ENCODE data around the gene ZBTB1. TPM values are rescaled to one million over a fixed set of nuclear protein-coding genes. Genes with fewer than 3 reads are reported as not detected.

Gene ZBTB1
- total and polyA plus RNA-seq, 2 donors (not counting 3 experiments of a cell fraction or from before 2014, with no cell fraction given), result 9.7 to 32.2 TPM

- Histone ChIP-seq H3K4me1 (ENCODE audit: control insufficient read depth, extremely low read depth, insufficient read depth, low read length) (peaks cover 7% of the 10 kb centered on the region), H3K27ac (ENCODE audit: insufficient read depth, low read depth, low read length) (no peak overlapping the region), H3K36me3 (ENCODE audit: control insufficient read depth in 2 of 2, extremely low read depth in 1 of 2, insufficient read depth in 2 of 2, low read length in 2 of 2) (no peaks in the 10 kb centered on the region), H4K20me1 (replicated peaks; ENCODE audit: control insufficient read depth, extremely low read depth, insufficient read depth, low read length) (no peaks in the 10 kb centered on the region), H3K9me1 (replicated peaks; ENCODE audit: control insufficient read depth, extremely low read depth, insufficient read depth, low read length) (no peaks in the 10 kb centered on the region), H3K4me3 (replicated peaks in 1 of 3; ENCODE audit: insufficient read depth in 1 of 3, low read depth in 1 of 3, low read length in 3 of 3) (no peak overlapping the region), H3K27me3 (ENCODE audit: control insufficient read depth in 2 of 2, insufficient read depth in 2 of 2, low read length in 2 of 2) (peaks cover 16 to 17% of the 10 kb centered on the region in 2 experiments), H3K79me2 (ENCODE audit: control insufficient read depth, insufficient read depth, low read length) (no peaks in the 10 kb centered on the region), H3K9me3 (replicated peaks; ENCODE audit: control insufficient read depth, insufficient read depth, low read length) (no peaks in the 10 kb centered on the region), H3K4me2 (ENCODE audit: insufficient read depth, low read length) (no peak overlapping the region), H2AFZ (ENCODE audit: low read depth, low read length) (no peak overlapping the region), H3K9ac (replicated peaks; ENCODE audit: extremely low read depth, insufficient read depth, low read length) (no peak overlapping the region)
- ChIA-PET POLR2A (interaction anchor here (1.5 kb wide), 1 partner anchor 14 kb away, joined by 7 read pairs; the partner anchor contains the start of gene HSPA2), CTCF (interaction anchor here (1.0 to 1.8 kb wide), 2 partner anchors 9 to 10 kb away, joined by 3 to 8 read pairs; no protein-coding TSS in a partner anchor)
- TF ChIP-seq, protein P1, sequence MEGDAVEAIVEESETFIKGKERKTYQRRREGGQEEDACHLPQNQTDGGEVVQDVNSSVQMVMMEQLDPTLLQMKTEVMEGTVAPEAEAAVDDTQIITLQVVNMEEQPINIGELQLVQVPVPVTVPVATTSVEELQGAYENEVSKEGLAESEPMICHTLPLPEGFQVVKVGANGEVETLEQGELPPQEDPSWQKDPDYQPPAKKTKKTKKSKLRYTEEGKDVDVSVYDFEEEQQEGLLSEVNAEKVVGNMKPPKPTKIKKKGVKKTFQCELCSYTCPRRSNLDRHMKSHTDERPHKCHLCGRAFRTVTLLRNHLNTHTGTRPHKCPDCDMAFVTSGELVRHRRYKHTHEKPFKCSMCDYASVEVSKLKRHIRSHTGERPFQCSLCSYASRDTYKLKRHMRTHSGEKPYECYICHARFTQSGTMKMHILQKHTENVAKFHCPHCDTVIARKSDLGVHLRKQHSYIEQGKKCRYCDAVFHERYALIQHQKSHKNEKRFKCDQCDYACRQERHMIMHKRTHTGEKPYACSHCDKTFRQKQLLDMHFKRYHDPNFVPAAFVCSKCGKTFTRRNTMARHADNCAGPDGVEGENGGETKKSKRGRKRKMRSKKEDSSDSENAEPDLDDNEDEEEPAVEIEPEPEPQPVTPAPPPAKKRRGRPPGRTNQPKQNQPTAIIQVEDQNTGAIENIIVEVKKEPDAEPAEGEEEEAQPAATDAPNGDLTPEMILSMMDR (IDR thresholded peaks at IDR 0.05; ENCODE audit: extremely low read depth in 1 of 2, insufficient read depth in 1 of 2, low read depth in 1 of 2, low read length in 2 of 2), result no peak
- TF ChIP-seq FOS (IDR thresholded peaks at IDR 0.05; ENCODE audit: borderline replicate concordance, insufficient read depth, low read length), result no peak
- TF ChIP-seq POLR2A (IDR thresholded peaks at IDR 0.05; ENCODE audit: low read depth, low read length), result no peak
- TF ChIP-seq EZH2 (IDR thresholded peaks at IDR 0.05; ENCODE audit: borderline replicate concordance, low read depth, low read length, severe bottlenecking), result no peak
- TF ChIP-seq MYC (IDR thresholded peaks at IDR 0.05; ENCODE audit: low read depth, low read length), result no peak
- TF ChIP-seq MAX (IDR thresholded peaks at IDR 0.05; ENCODE audit: insufficient read depth, insufficient read length), result no peak
- DNase-seq (ENCODE audit: low read depth, low spot score), result no peak
- no peak for FAIRE-seq
- dilution Hi-C loops (cut with MboI; ENCODE audit: extremely low pct_ligation_motif_present, low sequenced_read_pairs) (no loop called here), intact Hi-C loops (cut with micrococcal nuclease) (no loop called here)
- no TSS peak for BruUV-seq (replicated peaks)
Observed at GRCh38 chr14:64554556-64554955, 50.0 kb downstream of the ZBTB1 start.
